ENCODE measurements around the gene RTN4. TPM values are rescaled to one million over a fixed set of nuclear protein-coding genes. Genes with fewer than 3 reads are reported as not detected.

The RTN4 gene
- total RNA-seq, 2 donors from 2014 or later = 199 to 280 TPM

- no peak overlapping the region for H3K9ac ChIP-seq (ENCODE audit: low read depth in 2 of 2, low read length in 2 of 2)
- H3K4me3 ChIP-seq = no peak overlapping the region
- no peak for DNase-seq
- H3K4me1 ChIP-seq = no peaks in the 10 kb centered on the region
- H3K9me3 ChIP-seq = no peaks in the 10 kb centered on the region
- no peak overlapping the region for H3K27ac ChIP-seq
- intact Hi-C loops (cut with DNase I) = no loop called here
- H3K27me3 ChIP-seq = no peaks in the 10 kb centered on the region
- TF ChIP-seq, protein P1, sequence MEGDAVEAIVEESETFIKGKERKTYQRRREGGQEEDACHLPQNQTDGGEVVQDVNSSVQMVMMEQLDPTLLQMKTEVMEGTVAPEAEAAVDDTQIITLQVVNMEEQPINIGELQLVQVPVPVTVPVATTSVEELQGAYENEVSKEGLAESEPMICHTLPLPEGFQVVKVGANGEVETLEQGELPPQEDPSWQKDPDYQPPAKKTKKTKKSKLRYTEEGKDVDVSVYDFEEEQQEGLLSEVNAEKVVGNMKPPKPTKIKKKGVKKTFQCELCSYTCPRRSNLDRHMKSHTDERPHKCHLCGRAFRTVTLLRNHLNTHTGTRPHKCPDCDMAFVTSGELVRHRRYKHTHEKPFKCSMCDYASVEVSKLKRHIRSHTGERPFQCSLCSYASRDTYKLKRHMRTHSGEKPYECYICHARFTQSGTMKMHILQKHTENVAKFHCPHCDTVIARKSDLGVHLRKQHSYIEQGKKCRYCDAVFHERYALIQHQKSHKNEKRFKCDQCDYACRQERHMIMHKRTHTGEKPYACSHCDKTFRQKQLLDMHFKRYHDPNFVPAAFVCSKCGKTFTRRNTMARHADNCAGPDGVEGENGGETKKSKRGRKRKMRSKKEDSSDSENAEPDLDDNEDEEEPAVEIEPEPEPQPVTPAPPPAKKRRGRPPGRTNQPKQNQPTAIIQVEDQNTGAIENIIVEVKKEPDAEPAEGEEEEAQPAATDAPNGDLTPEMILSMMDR (IDR thresholded peaks at IDR 0.05) = no peak
- H3K36me3 ChIP-seq = no peaks in the 10 kb centered on the region
Observed at GRCh38 chr2:55063713-55064323, 13.6 kb upstream of the RTN4 start.

DNA sequence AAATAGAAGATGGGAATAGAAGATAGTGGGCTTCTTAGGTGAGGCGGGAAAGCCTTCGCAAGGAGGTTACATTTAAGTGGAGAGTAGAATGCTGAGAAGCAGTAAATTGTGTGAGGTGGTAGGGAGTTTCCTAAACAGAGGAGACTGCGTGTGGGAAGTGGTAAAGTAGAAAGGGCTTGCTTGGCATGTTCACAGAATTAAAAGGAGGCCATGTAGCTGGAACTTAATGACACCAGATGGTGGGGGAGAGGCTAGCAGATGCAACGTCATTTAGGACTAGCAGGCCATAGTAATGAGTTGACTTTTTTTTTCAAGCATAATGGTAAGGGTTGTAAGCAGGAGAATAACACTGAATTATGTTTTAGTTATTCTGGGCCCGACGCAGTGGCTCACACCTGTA lies 13.0 kb upstream of the RTN4 start:
- H3K4me1 ChIP-seq = no peaks in the 10 kb centered on the region
- no peak overlapping the region for H3K4me3 ChIP-seq
- H3K27ac ChIP-seq = no peak overlapping the region
- no peak overlapping the region for H3K9ac ChIP-seq (ENCODE audit: low read depth in 2 of 2, low read length in 2 of 2)
- H3K27me3 ChIP-seq = no peaks in the 10 kb centered on the region
- no peaks in the 10 kb centered on the region for H3K36me3 ChIP-seq
- no peaks in the 10 kb centered on the region for H3K9me3 ChIP-seq
- intact Hi-C loops (cut with DNase I) = no loop called here
- DNase-seq = no peak
- TF ChIP-seq, protein P1 (IDR thresholded peaks at IDR 0.05) = no peak

GRCh38 chr2:55062754-55063153 lies 12.5 kb upstream of the RTN4 start:
- Histone ChIP-seq H3K27ac (no peak overlapping the region), H3K27me3 (no peaks in the 10 kb centered on the region), H3K36me3 (no peaks in the 10 kb centered on the region), H3K9me3 (no peaks in the 10 kb centered on the region), H3K4me3 (no peak overlapping the region), H3K9ac (ENCODE audit: low read depth in 2 of 2, low read length in 2 of 2) (no peak overlapping the region), H3K4me1 (no peaks in the 10 kb centered on the region)
- no peak for DNase-seq
- intact Hi-C loops (cut with DNase I) = no loop called here
- TF ChIP-seq, protein P1 (IDR thresholded peaks at IDR 0.05) = no peak

- Histone ChIP-seq H3K27me3 (no peaks in the 10 kb centered on the region), H3K36me3 (no peaks in the 10 kb centered on the region), H3K9me3 (no peaks in the 10 kb centered on the region), H3K4me3 (no peak overlapping the region), H3K9ac (ENCODE audit: low read depth in 2 of 2, low read length in 2 of 2) (no peak overlapping the region), H3K27ac (no peak overlapping the region), H3K4me1 (no peaks in the 10 kb centered on the region)
- DNase-seq = no peak
- TF ChIP-seq, protein P1 (IDR thresholded peaks at IDR 0.05) = no peak
- intact Hi-C loops (cut with DNase I) = no loop called here
Observed at GRCh38 chr2:55061523-55062344, 11.5 kb upstream of the RTN4 start.

GRCh38 chr2:55059793-55060192 lies 9.5 kb upstream of the RTN4 start:
- no peak overlapping the region for H3K9ac ChIP-seq (ENCODE audit: low read depth in 2 of 2, low read length in 2 of 2)
- H3K27me3 ChIP-seq = no peaks in the 10 kb centered on the region
- no peaks in the 10 kb centered on the region for H3K9me3 ChIP-seq
- intact Hi-C loops (cut with DNase I) = no loop called here
- DNase-seq = no peak
- TF ChIP-seq, protein P1 (IDR thresholded peaks at IDR 0.05) = no peak
- no peak overlapping the region for H3K4me3 ChIP-seq
- H3K36me3 ChIP-seq = no peaks in the 10 kb centered on the region
- no peaks in the 10 kb centered on the region for H3K4me1 ChIP-seq
- H3K27ac ChIP-seq = no peak overlapping the region
